Subcutaneous adipose tissue (tissue), 4 donors: ENCODE measurements around the gene FAAH. TPM values are rescaled to one million over a fixed set of nuclear protein-coding genes. Genes with fewer than 3 reads are reported as not detected.

Source experiments
- total RNA-seq, 4 donors: library from RNA; depleted of rRNA; stranded (reverse); fragments of >200 nt; gene quantifications; one replicate each; pipeline ENCODE4 v1.1.0, GENCODE V29; 2016
- TF ChIP-seq, protein P1 (sequence below): fragments of 450-650 bp; IDR thresholded peaks from one replicate; pipeline ENCODE4 v1.5.1; 2016; ENCODE audit warnings: low read depth, mild to moderate bottlenecking, control low read depth, antibody characterized with exemption, moderate library complexity

Gene FAAH
- total RNA-seq, 4 donors from 2014 or later: 11.9 to 69.3 (median 17.6) TPM

DNA sequence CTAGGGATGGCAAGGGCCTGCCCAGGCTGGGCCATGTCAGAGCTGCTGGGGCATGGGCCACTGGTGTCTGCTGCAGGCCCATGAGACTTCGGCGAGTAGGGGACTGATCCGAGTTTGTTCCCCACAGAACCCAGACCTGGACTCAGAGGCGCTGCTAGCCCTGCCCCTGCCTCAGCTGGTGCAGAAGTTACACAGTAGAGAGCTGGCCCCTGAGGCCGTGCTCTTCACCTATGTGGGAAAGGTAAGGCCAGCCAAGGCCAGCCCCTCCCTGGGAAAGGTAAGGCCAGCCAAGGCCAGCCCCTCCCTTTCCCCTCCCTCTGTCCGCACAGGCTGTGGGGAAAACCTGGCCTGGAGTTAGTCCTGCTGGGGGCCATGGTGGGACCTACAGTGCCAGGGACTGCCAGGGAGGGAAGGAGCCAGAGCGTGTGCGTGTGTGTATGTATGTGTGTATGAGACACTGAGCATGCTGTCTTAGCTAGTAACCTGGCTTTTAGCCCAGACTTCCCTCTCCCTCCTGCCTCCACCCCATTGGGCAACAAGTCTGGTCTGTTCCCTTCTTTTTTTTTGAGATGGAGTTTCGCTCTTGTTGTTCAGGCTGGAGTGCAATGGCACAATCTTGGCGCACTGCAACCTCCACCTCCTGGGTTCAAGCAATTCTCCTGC lies 8.0 kb downstream of the FAAH start:
- TF ChIP-seq, protein P1, sequence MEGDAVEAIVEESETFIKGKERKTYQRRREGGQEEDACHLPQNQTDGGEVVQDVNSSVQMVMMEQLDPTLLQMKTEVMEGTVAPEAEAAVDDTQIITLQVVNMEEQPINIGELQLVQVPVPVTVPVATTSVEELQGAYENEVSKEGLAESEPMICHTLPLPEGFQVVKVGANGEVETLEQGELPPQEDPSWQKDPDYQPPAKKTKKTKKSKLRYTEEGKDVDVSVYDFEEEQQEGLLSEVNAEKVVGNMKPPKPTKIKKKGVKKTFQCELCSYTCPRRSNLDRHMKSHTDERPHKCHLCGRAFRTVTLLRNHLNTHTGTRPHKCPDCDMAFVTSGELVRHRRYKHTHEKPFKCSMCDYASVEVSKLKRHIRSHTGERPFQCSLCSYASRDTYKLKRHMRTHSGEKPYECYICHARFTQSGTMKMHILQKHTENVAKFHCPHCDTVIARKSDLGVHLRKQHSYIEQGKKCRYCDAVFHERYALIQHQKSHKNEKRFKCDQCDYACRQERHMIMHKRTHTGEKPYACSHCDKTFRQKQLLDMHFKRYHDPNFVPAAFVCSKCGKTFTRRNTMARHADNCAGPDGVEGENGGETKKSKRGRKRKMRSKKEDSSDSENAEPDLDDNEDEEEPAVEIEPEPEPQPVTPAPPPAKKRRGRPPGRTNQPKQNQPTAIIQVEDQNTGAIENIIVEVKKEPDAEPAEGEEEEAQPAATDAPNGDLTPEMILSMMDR: no peak

DNA sequence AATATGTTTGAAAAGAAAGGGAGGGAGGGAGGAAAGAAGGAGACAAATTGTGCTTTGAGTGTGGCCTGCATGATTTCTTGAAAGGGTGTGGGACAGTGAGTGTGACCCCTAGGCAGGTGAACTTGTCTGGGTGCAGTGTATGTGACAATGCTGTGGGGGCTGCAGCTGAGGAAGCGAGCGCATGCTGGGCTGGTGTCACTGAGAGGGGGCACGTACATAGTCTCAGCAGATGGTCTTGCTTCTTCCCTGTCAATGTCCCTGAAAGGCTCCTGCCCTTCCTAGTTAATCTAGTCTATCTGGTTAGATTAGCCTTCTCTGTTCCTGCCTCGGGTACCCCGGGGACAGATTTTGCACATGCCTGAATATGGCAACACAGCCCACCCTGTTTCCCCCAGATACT lies 9.8 kb downstream of the FAAH start:
- TF ChIP-seq, protein P1: no peak

DNA sequence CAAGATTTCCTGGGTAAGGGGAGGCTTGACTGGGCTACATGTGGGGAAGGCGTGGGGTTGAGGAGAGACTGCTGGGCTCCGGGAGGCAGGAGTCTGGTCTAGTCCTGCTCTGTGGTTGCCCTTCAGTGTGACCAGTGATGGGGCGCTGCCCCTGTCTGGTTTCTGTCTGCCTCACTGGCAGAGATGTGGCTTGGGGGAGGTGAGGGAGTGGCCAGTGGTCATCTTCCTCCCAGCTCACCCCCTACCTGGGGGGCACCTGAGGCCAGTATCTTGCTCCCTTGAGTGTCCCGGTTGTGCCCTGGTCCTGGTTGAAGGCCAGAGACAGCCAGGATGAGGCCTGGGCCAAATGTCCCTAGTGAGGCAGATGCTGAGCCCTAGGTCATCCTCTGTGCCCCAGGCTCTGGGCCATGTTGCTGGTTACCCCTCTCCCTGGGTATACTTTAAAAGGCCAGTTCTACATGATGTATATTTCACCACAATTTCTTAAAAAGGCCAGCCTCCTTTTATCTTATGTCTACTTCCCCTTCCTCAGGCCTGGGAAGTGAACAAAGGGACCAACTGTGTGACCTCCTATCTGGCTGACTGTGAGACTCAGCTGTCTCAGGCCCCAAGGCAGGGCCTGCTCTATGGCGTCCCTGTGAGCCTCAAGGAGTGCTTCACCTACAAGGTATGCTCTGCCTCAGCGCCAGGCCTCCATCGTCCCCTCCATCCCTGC lies 10.5 kb downstream of the FAAH start:
- TF ChIP-seq, protein P1: no peak

DNA sequence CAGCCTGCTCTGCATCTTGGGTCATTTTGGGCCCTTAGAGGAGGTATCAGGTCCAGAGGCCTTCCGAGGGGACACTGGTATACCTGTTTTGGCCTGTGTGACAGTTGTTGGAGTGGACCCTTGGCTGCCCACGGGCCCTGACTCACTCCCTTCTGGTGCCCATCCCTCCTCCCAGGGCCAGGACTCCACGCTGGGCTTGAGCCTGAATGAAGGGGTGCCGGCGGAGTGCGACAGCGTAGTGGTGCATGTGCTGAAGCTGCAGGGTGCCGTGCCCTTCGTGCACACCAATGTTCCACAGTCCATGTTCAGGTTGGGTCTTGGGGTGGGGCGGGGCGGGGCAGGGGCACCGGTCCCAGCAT lies 11.1 kb downstream of the FAAH start:
- TF ChIP-seq, protein P1: no peak

DNA sequence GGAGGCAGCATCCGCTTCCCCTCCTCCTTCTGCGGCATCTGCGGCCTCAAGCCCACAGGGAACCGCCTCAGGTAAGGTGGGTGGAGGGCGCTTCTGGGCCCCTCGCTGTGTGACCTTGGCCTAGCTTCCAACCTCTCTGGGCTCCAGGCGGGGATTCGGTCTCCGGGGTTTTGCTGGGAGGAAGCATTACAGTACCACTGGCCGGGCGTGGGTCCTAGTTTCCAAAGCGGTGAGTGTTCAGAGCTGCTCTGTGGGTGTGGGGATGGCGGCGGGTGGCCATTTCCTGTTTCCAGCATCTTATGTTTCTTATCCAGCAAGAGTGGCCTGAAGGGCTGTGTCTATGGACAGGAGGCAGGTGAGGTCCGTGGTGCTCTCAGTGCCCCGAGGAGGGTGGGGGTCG lies 11.6 kb downstream of the FAAH start:
- TF ChIP-seq, protein P1: no peak

DNA sequence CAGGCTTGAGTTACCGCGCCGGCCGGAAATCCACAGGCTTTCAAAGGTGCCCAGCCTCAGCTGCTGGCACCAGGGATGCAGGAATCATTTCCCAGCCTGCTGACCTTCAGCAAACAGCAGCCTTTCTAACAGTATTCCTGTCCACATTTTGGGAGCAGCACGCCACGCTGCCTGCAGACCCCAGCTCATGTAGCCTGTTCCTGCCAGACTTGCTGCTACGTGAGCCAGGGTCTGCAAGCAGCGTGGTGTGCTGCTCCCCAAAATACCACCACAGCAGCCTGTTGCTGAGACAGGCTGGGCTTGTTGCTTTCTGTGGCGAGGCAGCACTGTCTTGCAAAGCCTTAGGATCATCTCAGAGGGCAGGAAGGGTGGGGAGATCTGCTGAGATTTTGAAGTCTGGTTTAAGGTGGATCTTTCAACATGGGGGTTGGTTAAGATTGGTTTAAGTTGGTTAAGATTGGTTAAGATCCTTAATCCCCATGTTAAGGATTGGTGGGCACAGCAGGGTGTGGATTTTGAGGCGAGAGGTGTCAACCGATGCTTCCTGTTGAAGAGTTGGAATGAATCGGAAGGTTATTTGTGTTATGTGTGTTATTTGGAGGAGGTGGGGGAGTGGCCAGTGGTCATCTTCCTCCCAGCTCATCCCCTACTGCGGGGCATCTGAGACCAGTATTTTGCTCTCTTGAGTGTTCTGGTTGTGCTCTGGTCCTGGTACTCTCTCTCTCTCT lies 12.9 kb downstream of the FAAH start:
- TF ChIP-seq, protein P1: no peak

DNA sequence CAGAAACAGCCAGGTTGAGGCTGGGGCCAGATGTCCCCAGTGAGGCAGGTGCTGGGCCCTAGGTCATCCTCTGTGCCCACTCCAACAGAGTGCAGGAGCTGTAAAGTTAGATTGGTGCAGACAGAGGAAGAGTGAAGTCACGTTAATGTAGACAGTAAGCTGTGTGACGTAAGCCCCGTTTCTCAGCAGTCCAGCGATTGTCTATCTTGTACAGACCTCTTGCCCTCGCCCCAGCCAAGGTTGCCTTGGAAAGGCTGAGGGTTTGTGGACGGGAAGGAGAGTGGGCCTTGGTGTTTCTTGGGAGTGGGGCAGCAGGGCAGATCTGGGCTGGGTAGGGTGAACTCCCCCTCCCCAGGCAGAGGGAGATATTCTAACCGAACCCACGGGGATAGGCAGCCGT lies 13.5 kb downstream of the FAAH start:
- TF ChIP-seq, protein P1: no peak
